H9 (cell line): Measurements from ENCODE around the gene CATSPERZ. TPM values are rescaled to one million over a fixed set of nuclear protein-coding genes. Genes with fewer than 3 reads are reported as not detected.

Experiments
- DNase-seq: peaks from one replicate; pipeline ENCODE4 v3.0.0-alpha.2; 2017
- H2AFZ ChIP-seq: one replicate; pipeline ENCODE4 v1.6.1; 2013; ENCODE audit warnings: mild to moderate bottlenecking, low read length, control low read depth, moderate library complexity
- H2AK5ac ChIP-seq: 2 replicates; pipeline ENCODE4 v1.6.1; 2013; ENCODE audit warnings: low read length, control low read depth, mixed read lengths; ENCODE audit not compliant: insufficient read length
- H2BK120ac ChIP-seq: one replicate; pipeline ENCODE4 v1.6.1; 2013; ENCODE audit warnings: low read depth, mild to moderate bottlenecking, low read length, control low read depth, inconsistent platforms; ENCODE audit not compliant: poor library complexity, severe bottlenecking
- H2BK12ac ChIP-seq: 2 replicates; pipeline ENCODE4 v1.6.1; 2013; ENCODE audit warnings: low read length, control low read depth, mixed read lengths, low read depth; ENCODE audit not compliant: insufficient read length
- H2BK15ac ChIP-seq: 2 replicates; pipeline ENCODE4 v1.6.1; 2013; ENCODE audit warnings: low read depth, low read length, control low read depth
- H2BK20ac ChIP-seq: one replicate; pipeline ENCODE4 v1.6.1; 2013; ENCODE audit warnings: low read depth, mild to moderate bottlenecking, low read length, control low read depth, inconsistent platforms; ENCODE audit not compliant: poor library complexity, severe bottlenecking
- H2BK5ac ChIP-seq: 2 replicates; pipeline ENCODE4 v1.6.1; 2013; ENCODE audit warnings: low read length, control low read depth, mixed read lengths; ENCODE audit not compliant: insufficient read length
- H3K14ac ChIP-seq: 2 replicates; pipeline ENCODE4 v1.6.1; 2013; ENCODE audit warnings: low read length, control low read depth; ENCODE audit not compliant: insufficient read depth
- H3K18ac ChIP-seq: 2 replicates; pipeline ENCODE4 v1.6.1; 2013; ENCODE audit warnings: low read depth, mild to moderate bottlenecking, mixed read lengths, low read length, control low read depth; ENCODE audit not compliant: insufficient read length
- H3K23ac ChIP-seq: 2 replicates; pipeline ENCODE4 v1.6.1; 2013; ENCODE audit warnings: low read length, control low read depth, mixed read lengths, low read depth; ENCODE audit not compliant: insufficient read length
- H3K23me2 ChIP-seq: 2 replicates; pipeline ENCODE4 v1.6.1; 2013; ENCODE audit warnings: low read depth, mild to moderate bottlenecking, mixed read lengths, low read length, control low read depth; ENCODE audit not compliant: insufficient read length, poor library complexity, severe bottlenecking
- H3K27ac ChIP-seq: 2 replicates; pipeline ENCODE4 v1.5.1; 2013; ENCODE audit warnings: low read length, control low read depth, mixed read lengths, low read depth; ENCODE audit not compliant: insufficient read length
- H3K27me3 ChIP-seq: 2 replicates; pipeline ENCODE4 v1.6.1; 2013; ENCODE audit warnings: low read length, control low read depth, inconsistent platforms; ENCODE audit not compliant: insufficient read depth
- H3K4ac ChIP-seq: 2 replicates; pipeline ENCODE4 v1.6.1; 2013; ENCODE audit warnings: low read depth, mild to moderate bottlenecking, control low read depth, inconsistent platforms, low read length, moderate library complexity
- H3K4me1 ChIP-seq: 2 replicates; pipeline ENCODE4 v1.6.1; 2013; ENCODE audit warnings: low read length, control low read depth, inconsistent platforms; ENCODE audit not compliant: insufficient read depth
- H3K4me2 ChIP-seq: 2 replicates; pipeline ENCODE4 v1.6.1; 2013; ENCODE audit warnings: low read length, control low read depth, mixed read lengths; ENCODE audit not compliant: insufficient read length, insufficient read depth
- H3K56ac ChIP-seq: 2 replicates; pipeline ENCODE4 v1.6.1; 2013; ENCODE audit warnings: low read depth, mild to moderate bottlenecking, mixed read lengths, low read length, control low read depth; ENCODE audit not compliant: insufficient read length
- H3K79me1 ChIP-seq: 2 replicates; pipeline ENCODE4 v1.6.1; 2013; ENCODE audit warnings: low read depth, mild to moderate bottlenecking, moderate library complexity, low read length, control low read depth, inconsistent platforms; ENCODE audit not compliant: insufficient read depth, poor library complexity, severe bottlenecking
- H3K79me2 ChIP-seq: 2 replicates; pipeline ENCODE4 v1.6.1; 2013; ENCODE audit warnings: low read length, control low read depth, inconsistent platforms; ENCODE audit not compliant: insufficient read depth
- H3K9ac ChIP-seq: 2 replicates; pipeline ENCODE4 v1.6.1; 2013; ENCODE audit warnings: low read length, control low read depth, mixed read lengths; ENCODE audit not compliant: insufficient read length; ENCODE audit errors: extremely low read depth
- H3K9me3 ChIP-seq: one replicate; pipeline ENCODE4 v1.6.1; 2013; ENCODE audit warnings: low read depth, low read length, inconsistent platforms; ENCODE audit not compliant: control insufficient read depth
- H3T11ph ChIP-seq: one replicate; pipeline ENCODE4 v1.6.1; 2013; ENCODE audit warnings: mild to moderate bottlenecking, low read length, control low read depth, inconsistent platforms
- H4K20me1 ChIP-seq: one replicate; pipeline ENCODE4 v1.6.1; 2013; ENCODE audit not compliant: control insufficient read depth, insufficient read length, insufficient read depth
- H4K5ac ChIP-seq: 2 replicates; pipeline ENCODE4 v1.6.1; 2013; ENCODE audit warnings: low read depth, mild to moderate bottlenecking, mixed read lengths, low read length, control low read depth; ENCODE audit not compliant: insufficient read length
- H4K8ac ChIP-seq: replicated peaks from 2 replicates; pipeline ENCODE4 v1.6.1; 2013; ENCODE audit warnings: low read length, control low read depth, mixed read lengths, low read depth; ENCODE audit not compliant: insufficient read length
- H4K91ac ChIP-seq: 2 replicates; pipeline ENCODE4 v1.6.1; 2013; ENCODE audit warnings: low read depth, mild to moderate bottlenecking, moderate library complexity, mixed read lengths, low read length, control low read depth; ENCODE audit not compliant: insufficient read length
- H3K27ac Mint-ChIP-seq, 3 experiments: 2 replicates in 2 of 3; 3 replicates in 1 of 3; pipeline ENCODE4 v1.8.0; 2020 to 2021; ENCODE audit warnings: mixed read lengths in 3 of 3, mild to moderate bottlenecking in 1 of 3, moderate library complexity in 1 of 3
- H3K27me3 Mint-ChIP-seq: 2 replicates; pipeline ENCODE4 v1.8.0; 2021; ENCODE audit warnings: low read depth, mild to moderate bottlenecking, moderate library complexity, mixed read lengths
- H3K36me3 Mint-ChIP-seq, 3 experiments: 2 replicates in 2 of 3; 3 replicates in 1 of 3; pipeline ENCODE4 v1.8.0; 2020 to 2021; ENCODE audit warnings: low read depth in 3 of 3, mixed read lengths in 3 of 3; ENCODE audit not compliant: insufficient read depth in 1 of 3
- H3K4me1 Mint-ChIP-seq, 2 experiments: 2 replicates each; pipeline ENCODE4 v1.8.0; 2020; ENCODE audit warnings: mixed read lengths in 2 of 2
- H3K4me3 Mint-ChIP-seq, 2 experiments: 2 replicates in 1 of 2; 3 replicates in 1 of 2; pipeline ENCODE4 v1.8.0; 2020 to 2021; ENCODE audit warnings: mild to moderate bottlenecking in 2 of 2, mixed read lengths in 2 of 2, moderate library complexity in 1 of 2
- H3K9me3 Mint-ChIP-seq, 2 experiments: 2 replicates in 1 of 2; 3 replicates in 1 of 2; pipeline ENCODE4 v1.8.0; 2020; ENCODE audit warnings: mild to moderate bottlenecking in 2 of 2, mixed read lengths in 2 of 2, moderate library complexity in 1 of 2
- CTCF ChIP-seq: fragments of 200-600 bp; sonication (generic); conservative IDR thresholded peaks from 3 replicates; pipeline ENCODE4 v1.8.0; 2021; ENCODE audit warnings: antibody characterized with exemption, mild to moderate bottlenecking
- WGBS: extraction: QIAGEN DNeasy Blood & Tissue Kit; methylation state at CpG from one replicate; pipeline ENCODE4 v1.1.7; 2013; ENCODE audit warnings: missing lambda C conversion rate, low lambda C conversion rate, mixed read lengths; ENCODE audit not compliant: insufficient read length; ENCODE audit errors: extremely low coverage; 5-methylcytosine and 5-hydroxymethylcytosine counted together
- total RNA-seq: library from RNA; stranded (reverse); gene quantifications from 2 replicates; pipeline ENCODE4 v1.2.1, GENCODE V29; 2021

Gene CATSPERZ
- total RNA-seq, 1 experiment from 2014 or later: 0.92 TPM

DNA sequence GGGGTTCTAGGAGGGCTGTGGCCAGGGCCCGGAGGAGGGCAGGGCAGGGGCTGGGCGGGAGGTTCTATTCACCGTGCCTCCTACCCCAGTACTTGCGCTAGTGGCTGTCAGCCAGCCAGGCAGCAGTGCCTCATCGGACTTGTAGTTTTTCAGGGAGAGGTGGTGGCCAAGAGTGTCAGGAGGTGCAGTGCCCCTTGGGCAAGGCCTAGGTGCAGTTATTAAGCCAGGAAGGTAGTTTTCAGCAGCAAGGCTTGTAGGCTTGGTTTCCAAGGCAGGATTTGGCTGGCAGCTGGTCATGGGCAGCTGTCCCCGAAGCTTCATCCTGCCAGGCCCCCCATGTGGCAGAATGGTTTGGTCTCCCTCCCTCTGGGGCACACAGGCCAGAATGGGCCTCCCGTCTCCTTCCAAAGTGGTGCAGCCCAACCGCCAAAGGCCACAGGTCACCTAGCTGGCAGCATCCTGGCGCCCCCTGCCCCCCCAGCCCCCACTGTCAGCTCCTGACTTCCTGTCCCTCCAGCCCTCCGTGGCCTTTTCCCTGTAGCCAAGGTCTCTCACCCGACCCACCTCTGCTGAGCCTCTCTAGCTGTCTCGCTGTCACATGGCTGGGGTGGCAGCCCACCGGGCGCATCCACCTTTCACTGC lies 48.3 kb downstream of the CATSPERZ start:
- H2AK5ac ChIP-seq: no peak overlapping the region
- peaks cover 2% of the 10 kb centered on the region; the same call in 1 of the 2 replicates for H3K4me1 ChIP-seq
- H2BK15ac ChIP-seq: no peak overlapping the region
- H4K8ac ChIP-seq: no peak overlapping the region
- peaks cover 2 to 12% of the 10 kb centered on the region in 2 experiments; a peak in 3 of 4 replicates for H3K4me1 Mint-ChIP-seq
- TF ChIP-seq CTCF: no peak
- H2BK5ac ChIP-seq: no peak overlapping the region
- H3K27me3 ChIP-seq: no peaks in the 10 kb centered on the region
- H3K9ac ChIP-seq: no peak overlapping the region
- no peaks in the 10 kb centered on the region for H3K9me3 Mint-ChIP-seq
- no peaks in the 10 kb centered on the region for H4K20me1 ChIP-seq
- no peaks in the 10 kb centered on the region for H3K9me3 ChIP-seq
- H3K4ac ChIP-seq: no peak overlapping the region
- H3K23ac ChIP-seq: no peak overlapping the region
- H4K5ac ChIP-seq: no peak overlapping the region
- H3K18ac ChIP-seq: no peak overlapping the region
- H2AFZ ChIP-seq: no peak overlapping the region
- no peak overlapping the region for H3K27ac ChIP-seq
- no peaks in the 10 kb centered on the region for H3K23me2 ChIP-seq
- H2BK120ac ChIP-seq: no peak overlapping the region
- peaks cover 0 to 2% (median 0%) of the 10 kb centered on the region in 3 experiments; a peak in 1 of 7 replicates for H3K36me3 Mint-ChIP-seq
- no peak overlapping the region; the same call in 1 of the 2 replicates for H3K14ac ChIP-seq
- no peak overlapping the region for H4K91ac ChIP-seq
- H3K27ac Mint-ChIP-seq: no peak overlapping the region; a peak in 1 of 7 replicates
- H2BK12ac ChIP-seq: no peak overlapping the region
- H3K79me1 ChIP-seq: no peaks in the 10 kb centered on the region
- DNase-seq: no peak
- H3K56ac ChIP-seq: no peak overlapping the region
- H3K4me2 ChIP-seq: no peak overlapping the region
- H3K4me3 Mint-ChIP-seq: no peak overlapping the region; a peak in 1 of 5 replicates
- H3K27me3 Mint-ChIP-seq: peaks cover 1% of the 10 kb centered on the region; the same call in 1 of the 2 replicates
- H3K79me2 ChIP-seq: no peaks in the 10 kb centered on the region
- no CpG with 5 or more reads among the region's 14 CpGs for WGBS
- no peak overlapping the region for H3T11ph ChIP-seq
- no peak overlapping the region for H2BK20ac ChIP-seq
